Measurements from ENCODE around the gene FGR.

Gene FGR

GRCh38 chr1:27602462-27603308 lies 32.3 kb downstream of the FGR start:
- H3K4me3 ChIP-seq = peak overlapping the region; percentile 89
- peak overlapping the region; percentile 95 to 98 for H3K27ac ChIP-seq
- TF ChIP-seq CTCF (IDR thresholded peaks at IDR 0.05) = no peak
- no peak for DNase-seq (ENCODE audit: low spot score)

- DNase-seq (ENCODE audit: low spot score) = no peak
- Histone ChIP-seq H3K27ac (peak overlapping the region; percentile 95 to 98), H3K4me3 (peak overlapping the region; percentile 89)
- no peak for TF ChIP-seq CTCF (IDR thresholded peaks at IDR 0.05)
These were observed 33.1 kb downstream of the FGR start for GRCh38 chr1:27601771-27602461.

- H3K27ac ChIP-seq = peak overlapping the region; percentile 95 to 98
- H3K4me3 ChIP-seq = peak overlapping the region; percentile 89
- no peak for TF ChIP-seq CTCF (IDR thresholded peaks at IDR 0.05)
These were observed 33.6 kb downstream of the FGR start for GRCh38 chr1:27601321-27601770.

GRCh38 chr1:27600498-27601175 lies 34.3 kb downstream of the FGR start:
- H3K27ac ChIP-seq = peak overlapping the region; percentile 95 to 98
- peak overlapping the region; percentile 89 for H3K4me3 ChIP-seq
- no peak for TF ChIP-seq CTCF (IDR thresholded peaks at IDR 0.05)
- DNase-seq (ENCODE audit: low spot score) = no peak

More at GRCh38 chr1:27601321-27601770, 33.6 kb downstream of the FGR start:
- no peak for DNase-seq (ENCODE audit: low spot score)

- no peak for DNase-seq (ENCODE audit: low spot score)
- Histone ChIP-seq H3K27ac (peak overlapping the region; percentile 95 to 98), H3K4me3 (peak overlapping the region; percentile 89)
- TF ChIP-seq CTCF (IDR thresholded peaks at IDR 0.05) = no peak
These were observed 35.1 kb downstream of the FGR start for GRCh38 chr1:27599605-27600497.

- Histone ChIP-seq H3K27ac (peak overlapping the region; percentile 95 to 98), H3K4me3 (peak overlapping the region; percentile 89)
- no peak for TF ChIP-seq CTCF (IDR thresholded peaks at IDR 0.05)
- peak; percentile 94 for DNase-seq (ENCODE audit: low spot score)
These were observed 36.0 kb downstream of the FGR start for GRCh38 chr1:27598902-27599528.

All from coronary artery (tissue), 2 donors.